Mesendoderm (in vitro differentiated cells): ENCODE data around the gene PDZD11.
A peak's percentile ranks its signal among the peaks of the same experiment; 100 is the strongest.

Source experiments
- DNase-seq: peaks from one replicate; pipeline ENCODE4 v3.0.0; 2013
- H2AK5ac ChIP-seq: 2 replicates; pipeline ENCODE4 v1.6.1; 2013; ENCODE audit warnings: low read length, inconsistent platforms
- H2BK120ac ChIP-seq: 2 replicates; pipeline ENCODE4 v1.6.1; 2013; ENCODE audit warnings: low read depth, mild to moderate bottlenecking, low read length, moderate library complexity, mixed read lengths
- H2BK15ac ChIP-seq: replicated peaks from 2 replicates; pipeline ENCODE4 v1.6.1; 2013; ENCODE audit warnings: low read depth, mild to moderate bottlenecking, moderate library complexity
- H2BK5ac ChIP-seq: 2 replicates; pipeline ENCODE4 v1.6.1; 2013; ENCODE audit warnings: low read length, inconsistent platforms
- H3K18ac ChIP-seq: 2 replicates; pipeline ENCODE4 v1.6.1; 2013; ENCODE audit warnings: mild to moderate bottlenecking, low read length, mixed read lengths
- H3K23ac ChIP-seq: one replicate; pipeline ENCODE4 v1.6.1; 2013; ENCODE audit warnings: low read length
- H3K27ac ChIP-seq: 2 replicates; pipeline ENCODE4 v1.5.1; 2013; ENCODE audit warnings: low read depth, mild to moderate bottlenecking, inconsistent platforms, low read length, moderate library complexity
- H3K27me3 ChIP-seq: 2 replicates; pipeline ENCODE4 v1.6.1; 2013; ENCODE audit warnings: low read length, control low read depth, mild to moderate bottlenecking, inconsistent platforms; ENCODE audit not compliant: insufficient read depth, poor library complexity
- H3K36me3 ChIP-seq: 2 replicates; pipeline ENCODE4 v1.6.1; 2013; ENCODE audit warnings: low read length, inconsistent platforms; ENCODE audit not compliant: control insufficient read depth, insufficient read depth
- H3K4ac ChIP-seq: one replicate; pipeline ENCODE4 v1.6.1; 2013; ENCODE audit warnings: low read depth, mild to moderate bottlenecking, low read length, moderate library complexity
- H3K4me1 ChIP-seq: 2 replicates; pipeline ENCODE4 v1.6.1; 2013; ENCODE audit warnings: low read depth, low read length, inconsistent platforms; ENCODE audit not compliant: control insufficient read depth
- H3K4me2 ChIP-seq: 2 replicates; pipeline ENCODE4 v1.6.1; 2013; ENCODE audit warnings: low read length
- H3K4me3 ChIP-seq: 2 replicates; pipeline ENCODE4 v1.5.1; 2013; ENCODE audit warnings: mild to moderate bottlenecking, low read length
- H3K56ac ChIP-seq: one replicate; pipeline ENCODE4 v1.6.1; 2013; ENCODE audit warnings: low read length
- H3K79me1 ChIP-seq: 2 replicates; pipeline ENCODE4 v1.6.1; 2013; ENCODE audit warnings: low read length, inconsistent platforms
- H3K79me2 ChIP-seq: 2 replicates; pipeline ENCODE4 v1.6.1; 2013; ENCODE audit warnings: mild to moderate bottlenecking, low read length; ENCODE audit not compliant: control insufficient read depth, insufficient read depth
- H3K9ac ChIP-seq: 2 replicates; pipeline ENCODE4 v1.6.1; 2013; ENCODE audit warnings: low read length, inconsistent platforms
- H4K5ac ChIP-seq: one replicate; pipeline ENCODE4 v1.6.1; 2013; ENCODE audit warnings: low read length
- H4K8ac ChIP-seq: one replicate; pipeline ENCODE4 v1.6.1; 2013; ENCODE audit warnings: low read depth, mild to moderate bottlenecking, control low read depth, low read length, moderate library complexity
- WGBS: extraction: QIAGEN DNeasy Blood & Tissue Kit; methylation state at CpG from one replicate; pipeline ENCODE4 v1.1.7; 2013; ENCODE audit warnings: low lambda C conversion rate, missing lambda C conversion rate; ENCODE audit not compliant: insufficient coverage; ENCODE audit errors: extremely low coverage; 5-methylcytosine and 5-hydroxymethylcytosine counted together

PDZD11 gene

DNA sequence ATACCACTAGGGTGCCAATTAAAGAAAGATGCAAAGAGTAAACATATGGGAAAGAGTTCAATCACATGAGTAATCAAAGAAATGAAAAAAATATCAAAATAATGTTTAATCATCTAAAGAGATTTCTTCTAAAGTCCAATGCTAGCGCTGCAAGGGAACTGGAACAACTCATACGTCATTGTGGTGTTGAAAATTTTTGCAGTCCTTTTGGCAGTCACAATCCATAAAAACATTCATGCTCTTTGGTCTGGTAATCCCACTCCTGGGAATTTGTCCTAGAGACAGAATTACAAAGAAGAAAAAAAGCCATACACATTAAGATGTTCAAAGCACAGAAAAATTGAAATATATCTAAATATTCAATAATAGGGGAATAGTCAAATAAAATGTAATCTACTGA is 34.3 kb downstream of the PDZD11 start:
- WGBS, result no CpG with 5 or more reads among the region's 2 CpGs

DNA sequence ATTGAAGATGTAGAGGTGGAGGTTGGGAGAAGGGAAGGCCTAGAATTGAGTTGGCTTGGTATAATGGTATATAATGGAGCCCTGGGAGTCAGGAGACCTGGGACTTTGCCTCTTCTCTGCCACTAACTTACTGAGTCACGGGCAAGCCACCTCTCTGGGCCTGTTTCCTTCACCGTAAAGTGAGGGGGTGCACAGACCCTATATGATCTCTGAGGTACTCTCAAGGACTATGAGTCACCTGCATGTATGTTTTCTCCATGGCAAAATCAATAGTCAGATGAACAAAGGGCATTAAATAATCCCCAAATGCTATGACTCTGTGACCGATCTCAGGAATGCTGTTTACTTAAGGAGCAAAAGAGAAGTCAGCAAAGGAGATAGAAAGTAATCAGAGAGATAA is 34.8 kb downstream of the PDZD11 start:
- no peak overlapping the region for H2BK15ac ChIP-seq
- H3K4me1 ChIP-seq, result no peaks in the 10 kb centered on the region
- no peaks in the 10 kb centered on the region for H3K79me1 ChIP-seq
- no peaks in the 10 kb centered on the region for H3K79me2 ChIP-seq
- no peak overlapping the region for H3K9ac ChIP-seq
- no peak overlapping the region for H4K5ac ChIP-seq
- no peak overlapping the region for H3K27ac ChIP-seq
- no peak overlapping the region for H4K8ac ChIP-seq
- no peak overlapping the region for H2BK120ac ChIP-seq
- no peak overlapping the region for H3K4ac ChIP-seq
- no peak overlapping the region for H3K4me2 ChIP-seq
- WGBS, result no CpG with 5 or more reads among the region's 3 CpGs
- H3K56ac ChIP-seq, result no peak overlapping the region
- no peak for DNase-seq
- H3K27me3 ChIP-seq, result no peaks in the 10 kb centered on the region
- H2AK5ac ChIP-seq, result no peak overlapping the region
- no peak overlapping the region for H3K4me3 ChIP-seq
- no peak overlapping the region for H3K23ac ChIP-seq
- H2BK5ac ChIP-seq, result no peak overlapping the region
- no peak overlapping the region for H3K18ac ChIP-seq
- no peaks in the 10 kb centered on the region for H3K36me3 ChIP-seq

More for the DNA sequence above, 34.3 kb downstream of the PDZD11 start:
- DNase-seq, result no peak
- Histone ChIP-seq H3K79me1 (no peaks in the 10 kb centered on the region), H3K36me3 (no peaks in the 10 kb centered on the region), H3K4me1 (no peaks in the 10 kb centered on the region), H3K56ac (no peak overlapping the region), H3K79me2 (no peaks in the 10 kb centered on the region), H2BK120ac (no peak overlapping the region), H4K8ac (no peak overlapping the region), H3K27ac (no peak overlapping the region), H3K9ac (no peak overlapping the region), H3K27me3 (no peaks in the 10 kb centered on the region), H2AK5ac (no peak overlapping the region), H4K5ac (no peak overlapping the region), H2BK5ac (no peak overlapping the region), H2BK15ac (no peak overlapping the region), H3K4me2 (no peak overlapping the region), H3K23ac (no peak overlapping the region), H3K18ac (no peak overlapping the region), H3K4ac (no peak overlapping the region), H3K4me3 (no peak overlapping the region)

DNA sequence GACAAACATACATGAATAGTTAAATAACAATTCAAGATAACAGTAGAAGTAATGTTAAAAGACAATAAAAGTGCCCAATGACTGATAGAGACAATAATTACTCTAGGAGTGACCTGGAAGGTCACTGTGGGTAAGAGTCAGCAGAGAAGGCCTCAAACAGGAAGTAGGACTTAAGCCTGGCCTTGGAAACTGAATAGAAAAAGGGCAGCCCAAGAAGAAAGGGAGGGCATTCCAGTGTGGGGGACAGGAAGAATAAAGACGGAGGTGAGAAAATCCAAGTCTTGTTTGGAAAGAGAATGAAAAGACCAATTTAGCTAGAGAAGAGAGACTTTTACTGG is 35.7 kb downstream of the PDZD11 start:
- DNase-seq, result peak; percentile 40
- Histone ChIP-seq H2BK120ac (no peak overlapping the region), H3K27me3 (no peaks in the 10 kb centered on the region), H4K8ac (no peak overlapping the region), H3K9ac (no peak overlapping the region), H3K79me2 (no peaks in the 10 kb centered on the region), H3K79me1 (no peaks in the 10 kb centered on the region), H3K56ac (no peak overlapping the region), H2BK15ac (no peak overlapping the region), H3K36me3 (no peaks in the 10 kb centered on the region), H3K4ac (no peak overlapping the region), H2BK5ac (no peak overlapping the region), H3K4me2 (no peak overlapping the region), H2AK5ac (no peak overlapping the region), H3K4me3 (no peak overlapping the region), H3K27ac (no peak overlapping the region), H3K18ac (no peak overlapping the region), H3K4me1 (no peaks in the 10 kb centered on the region), H4K5ac (no peak overlapping the region), H3K23ac (no peak overlapping the region)
- no CpG with 5 or more reads among the region's 1 CpG for WGBS

DNA sequence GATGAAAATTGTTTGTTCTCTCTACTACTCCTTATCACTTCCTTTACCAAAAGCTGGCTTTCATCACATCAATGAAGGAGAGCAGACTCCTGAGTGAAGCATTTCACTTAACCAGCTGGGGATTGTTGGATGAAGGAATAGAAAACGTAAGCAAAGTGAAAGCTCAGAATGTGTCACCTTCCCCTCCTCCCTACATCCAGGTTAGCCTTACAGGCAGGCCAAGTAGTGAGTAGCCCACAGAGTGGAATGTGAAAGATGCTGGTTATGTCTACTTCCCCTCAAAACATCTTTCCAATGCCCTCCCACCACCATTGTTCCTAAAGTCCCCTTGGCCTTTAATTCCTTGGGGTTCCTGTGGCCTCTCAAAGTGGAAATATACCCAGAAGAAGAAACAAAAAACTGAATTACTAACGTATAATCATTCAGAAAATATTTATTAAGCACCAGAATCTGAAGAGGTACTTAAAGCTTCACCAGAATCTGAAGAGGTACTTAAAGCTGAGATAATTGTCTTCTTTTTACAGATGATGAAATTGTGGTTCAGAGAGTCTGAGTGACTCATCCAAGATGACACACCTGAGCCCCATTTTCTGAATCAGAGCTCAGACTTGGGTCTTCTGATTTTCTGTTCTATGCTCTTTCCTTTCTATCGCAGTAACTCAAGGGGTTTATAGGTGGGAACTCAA is 36.2 kb downstream of the PDZD11 start:
- H3K23ac ChIP-seq, result no peak overlapping the region
- H3K4me3 ChIP-seq, result no peak overlapping the region
- no peak overlapping the region for H4K8ac ChIP-seq
- H3K4ac ChIP-seq, result no peak overlapping the region
- DNase-seq, result peak; percentile 22
- no peaks in the 10 kb centered on the region for H3K79me2 ChIP-seq
- no peaks in the 10 kb centered on the region for H3K27me3 ChIP-seq
- no peak overlapping the region for H4K5ac ChIP-seq
- H3K36me3 ChIP-seq, result no peaks in the 10 kb centered on the region
- no peak overlapping the region for H3K9ac ChIP-seq
- no peaks in the 10 kb centered on the region for H3K4me1 ChIP-seq
- no peak overlapping the region for H2BK15ac ChIP-seq
- no peak overlapping the region for H2BK5ac ChIP-seq
- H3K56ac ChIP-seq, result no peak overlapping the region
- no peak overlapping the region for H3K18ac ChIP-seq
- H3K4me2 ChIP-seq, result no peak overlapping the region
- no peak overlapping the region for H2AK5ac ChIP-seq
- H3K79me1 ChIP-seq, result no peaks in the 10 kb centered on the region
- no peak overlapping the region for H3K27ac ChIP-seq
- no peak overlapping the region for H2BK120ac ChIP-seq
- no CpG with 5 or more reads among the region's 3 CpGs for WGBS

DNA sequence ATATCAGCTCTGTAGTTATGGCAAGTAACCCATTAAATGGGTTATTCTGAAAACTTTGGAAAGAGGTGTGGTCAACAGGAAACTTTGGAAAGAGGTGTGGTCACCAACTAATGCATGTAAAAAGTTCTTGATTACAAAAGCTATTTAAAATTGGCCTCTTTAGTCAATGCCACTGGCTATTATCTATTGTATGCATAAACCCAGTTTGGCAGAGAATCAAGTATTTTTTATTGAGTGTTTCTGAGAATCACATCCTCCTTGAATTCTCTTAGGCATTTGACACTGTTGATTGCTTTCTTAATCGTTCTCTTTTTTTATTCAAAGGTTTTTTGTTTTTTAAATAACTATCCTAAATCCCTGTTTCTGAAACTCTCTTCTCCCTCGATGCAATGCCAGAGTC is 37.2 kb downstream of the PDZD11 start:
- Histone ChIP-seq H3K23ac (no peak overlapping the region), H2BK15ac (no peak overlapping the region), H3K4me3 (no peak overlapping the region), H4K8ac (no peak overlapping the region), H3K4ac (no peak overlapping the region), H3K9ac (no peak overlapping the region), H2BK5ac (no peak overlapping the region), H3K79me2 (no peaks in the 10 kb centered on the region), H3K18ac (no peak overlapping the region), H2BK120ac (no peak overlapping the region), H4K5ac (no peak overlapping the region), H2AK5ac (no peak overlapping the region), H3K79me1 (no peaks in the 10 kb centered on the region), H3K4me2 (no peak overlapping the region), H3K4me1 (no peaks in the 10 kb centered on the region), H3K27ac (no peak overlapping the region), H3K56ac (no peak overlapping the region), H3K27me3 (no peaks in the 10 kb centered on the region), H3K36me3 (no peaks in the 10 kb centered on the region)
- no CpG with 5 or more reads among the region's 2 CpGs for WGBS
- no peak for DNase-seq

DNA sequence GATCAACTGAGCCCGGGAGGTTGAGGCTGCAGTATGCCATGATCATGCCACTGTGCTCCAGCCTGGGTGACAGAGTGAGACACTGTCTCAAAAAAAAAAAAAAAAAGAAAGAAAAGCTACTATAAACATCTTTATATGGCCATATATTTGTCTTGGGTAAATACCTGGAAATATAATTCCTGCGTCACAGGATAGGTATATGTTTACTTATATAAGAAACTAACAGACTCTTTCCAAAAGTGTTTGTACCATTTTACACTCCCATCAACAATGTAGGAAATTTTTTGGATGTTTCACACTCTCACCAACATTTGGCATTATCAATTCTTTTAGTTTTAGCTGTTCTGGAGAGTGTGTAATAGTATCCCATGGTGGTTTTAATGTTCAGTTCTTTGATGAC is 42.5 kb downstream of the PDZD11 start:
- Histone ChIP-seq H3K79me2 (no peaks in the 10 kb centered on the region), H2BK5ac (no peak overlapping the region), H2AK5ac (no peak overlapping the region), H3K27ac (no peak overlapping the region), H3K79me1 (no peaks in the 10 kb centered on the region), H2BK120ac (no peak overlapping the region), H3K4ac (no peak overlapping the region), H3K9ac (no peak overlapping the region), H2BK15ac (no peak overlapping the region), H3K4me2 (no peak overlapping the region), H4K8ac (no peak overlapping the region), H4K5ac (no peak overlapping the region), H3K18ac (no peak overlapping the region), H3K4me1 (no peaks in the 10 kb centered on the region), H3K56ac (no peak overlapping the region), H3K36me3 (no peaks in the 10 kb centered on the region), H3K23ac (no peak overlapping the region), H3K27me3 (no peaks in the 10 kb centered on the region), H3K4me3 (no peak overlapping the region)
- no CpG with 5 or more reads among the region's 2 CpGs for WGBS
- DNase-seq, result no peak
